NCI-H128 (cell line): ENCODE data around the gene CCSER2.

Experiments used
- DNase-seq: peaks from one replicate; lab custom pipeline; 2025; ENCODE audit not compliant: unreplicated experiment; lab: John Stamatoyannopoulos, UW

The CCSER2 gene

DNA sequence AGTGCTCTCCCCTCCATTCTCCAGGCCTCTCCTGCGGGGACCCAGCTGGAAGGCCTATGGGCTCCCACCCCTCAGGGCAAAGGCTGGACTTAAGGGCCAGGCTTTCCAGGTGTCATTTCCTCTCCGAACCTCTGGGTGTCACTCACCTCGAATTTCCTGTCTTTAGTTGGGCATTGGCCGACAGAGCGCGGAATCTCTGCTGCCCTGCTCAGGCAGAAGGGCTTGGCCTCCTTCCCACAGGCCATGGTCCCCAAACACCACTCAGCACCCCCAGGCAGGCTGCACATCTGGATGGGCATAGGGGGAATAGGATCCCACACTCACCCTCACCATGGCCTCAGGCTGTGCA lies 212.9 kb downstream of the CCSER2 start:
- DNase-seq: no peak

DNA sequence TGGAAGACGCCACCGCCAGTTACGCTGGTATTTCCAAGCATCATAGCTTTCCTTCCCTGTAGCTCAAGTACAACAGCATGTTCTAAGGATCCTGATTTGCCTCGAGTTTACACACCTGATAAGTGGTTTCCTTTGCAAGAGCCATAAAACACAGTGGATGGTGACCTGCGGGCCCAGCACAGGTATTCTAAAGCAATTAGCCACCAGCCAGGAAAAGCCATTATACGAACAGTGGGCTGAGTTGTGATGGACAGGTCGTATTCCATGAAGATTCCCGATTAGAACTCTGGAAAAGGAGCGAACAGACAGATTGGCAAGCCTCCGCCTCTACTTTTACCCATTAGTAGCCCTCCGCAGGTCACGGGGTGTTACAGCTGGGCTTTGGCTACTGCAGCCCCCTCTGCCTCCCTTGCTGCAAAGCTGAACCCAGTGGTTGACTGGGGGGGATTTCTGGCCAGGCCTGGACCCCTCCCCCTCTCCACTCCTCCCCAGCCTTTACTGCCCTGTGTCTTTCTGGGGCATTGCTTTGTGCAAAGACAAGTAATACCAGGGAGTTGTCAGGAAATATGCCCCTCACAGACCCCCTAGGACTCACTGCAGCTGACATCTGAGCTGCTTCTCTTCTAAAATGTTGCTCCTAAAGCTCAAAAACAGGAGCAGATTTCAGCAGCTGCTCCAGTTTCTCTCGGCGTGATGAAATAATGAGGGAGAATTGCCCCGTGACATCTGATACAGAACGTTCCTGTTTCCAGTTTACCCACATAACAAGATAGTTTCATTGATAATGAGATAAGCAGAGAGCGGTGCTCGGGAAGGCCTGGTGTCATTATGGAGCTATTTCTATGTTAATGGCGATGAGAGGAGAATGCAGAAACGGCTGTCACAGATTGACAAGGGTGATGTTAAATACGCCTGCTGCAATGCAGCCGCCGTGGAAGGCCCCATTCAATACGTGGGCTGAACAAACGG lies 214.4 kb downstream of the CCSER2 start:
- DNase-seq: no peak

DNA sequence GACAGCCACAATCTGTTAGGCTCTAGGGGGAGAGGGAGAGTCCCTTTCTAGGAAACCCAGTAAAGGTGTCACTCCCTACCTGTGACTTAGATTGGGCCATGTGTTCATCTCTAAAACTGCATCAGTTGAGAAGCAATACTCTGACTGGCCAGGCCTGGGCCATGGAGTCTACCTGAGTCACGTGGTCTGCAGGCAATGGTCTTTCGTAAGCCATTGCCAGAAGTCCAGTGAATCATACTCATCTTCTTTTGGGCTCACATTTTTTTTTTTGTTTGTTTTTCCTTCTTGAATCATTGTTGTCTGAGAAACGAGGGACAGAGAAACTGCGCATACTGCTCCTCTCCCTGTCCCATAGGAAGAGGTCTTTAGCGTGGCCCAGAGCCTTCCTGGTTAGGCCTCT lies 215.6 kb downstream of the CCSER2 start:
- no peak for DNase-seq

DNA sequence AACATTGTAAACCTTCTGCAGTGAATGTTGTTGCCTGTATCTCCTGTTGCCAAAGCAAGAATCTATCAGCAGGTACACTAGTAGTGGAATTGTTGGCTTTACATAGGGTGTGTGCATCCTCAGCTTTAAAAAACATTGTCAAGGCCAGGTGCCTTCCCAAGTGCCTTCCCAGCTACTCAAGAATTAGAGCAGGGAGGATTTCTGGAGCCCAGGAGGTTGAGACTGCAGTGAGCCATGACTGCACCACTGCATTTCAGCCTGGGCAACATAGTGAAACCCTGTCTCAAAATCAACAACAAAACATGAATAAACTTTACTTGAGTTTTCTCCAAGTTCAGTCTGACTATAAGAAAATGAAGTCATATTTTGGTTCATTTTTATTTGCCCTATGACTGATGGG lies 217.3 kb downstream of the CCSER2 start:
- DNase-seq: no peak

DNA sequence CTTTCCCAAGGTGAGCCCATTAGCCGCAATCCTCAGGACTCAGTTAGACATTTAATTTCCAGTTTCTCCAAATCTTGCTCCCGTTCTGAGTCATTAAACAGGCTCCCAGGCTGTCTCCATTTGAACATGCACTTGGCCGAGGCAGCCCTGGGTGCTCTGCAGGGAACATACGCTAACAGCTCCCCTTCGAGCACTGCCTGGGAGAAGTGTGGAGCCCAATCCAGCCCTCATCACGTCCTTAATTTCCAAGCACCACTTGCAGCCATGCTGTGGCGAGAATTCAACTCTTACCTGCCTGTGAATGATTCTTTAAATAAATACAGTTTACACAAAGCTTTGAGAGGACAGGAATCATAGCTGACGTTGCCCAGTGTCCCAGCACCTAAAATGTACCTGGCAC lies 218.2 kb downstream of the CCSER2 start:
- DNase-seq: no peak

DNA sequence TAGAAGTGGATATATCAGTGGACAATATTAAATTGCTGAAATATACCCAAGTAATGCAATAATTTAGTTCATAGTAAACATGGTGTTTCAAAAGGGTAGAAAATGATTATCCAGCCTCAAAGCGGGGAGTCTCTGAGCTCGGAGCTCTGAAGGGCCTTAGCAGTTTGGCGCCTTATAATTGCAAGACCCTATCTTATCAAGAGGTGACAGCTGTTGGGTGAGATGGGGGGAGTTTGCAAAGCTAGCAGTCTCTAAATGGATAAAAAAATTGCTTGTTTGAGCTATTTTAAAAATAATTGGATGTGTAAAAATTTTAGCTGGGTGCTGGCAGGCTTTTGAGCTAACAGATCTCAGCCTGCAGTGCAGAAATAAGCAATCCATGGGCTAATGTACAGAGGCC lies 219.2 kb downstream of the CCSER2 start:
- no peak for DNase-seq

DNA sequence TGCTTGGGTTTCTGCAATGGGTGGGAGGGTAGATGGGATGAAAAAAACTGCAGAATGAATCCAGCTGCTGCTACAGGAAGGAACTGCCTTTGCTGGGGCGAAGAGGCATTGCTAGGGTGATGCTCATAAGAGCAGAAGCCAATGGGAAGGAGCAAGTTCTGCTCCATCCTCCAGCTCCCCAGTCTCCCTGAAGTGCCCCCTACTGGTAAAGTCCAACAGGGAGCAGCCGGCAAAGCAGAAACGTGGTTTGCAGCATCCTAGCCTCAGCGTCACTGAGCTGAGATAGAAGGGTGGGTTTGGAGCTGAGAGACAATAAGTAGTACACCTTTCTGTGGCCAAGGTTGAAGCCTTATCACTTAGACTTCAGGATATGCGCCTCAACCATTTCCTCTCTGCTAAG lies 220.5 kb downstream of the CCSER2 start:
- no peak for DNase-seq

DNA sequence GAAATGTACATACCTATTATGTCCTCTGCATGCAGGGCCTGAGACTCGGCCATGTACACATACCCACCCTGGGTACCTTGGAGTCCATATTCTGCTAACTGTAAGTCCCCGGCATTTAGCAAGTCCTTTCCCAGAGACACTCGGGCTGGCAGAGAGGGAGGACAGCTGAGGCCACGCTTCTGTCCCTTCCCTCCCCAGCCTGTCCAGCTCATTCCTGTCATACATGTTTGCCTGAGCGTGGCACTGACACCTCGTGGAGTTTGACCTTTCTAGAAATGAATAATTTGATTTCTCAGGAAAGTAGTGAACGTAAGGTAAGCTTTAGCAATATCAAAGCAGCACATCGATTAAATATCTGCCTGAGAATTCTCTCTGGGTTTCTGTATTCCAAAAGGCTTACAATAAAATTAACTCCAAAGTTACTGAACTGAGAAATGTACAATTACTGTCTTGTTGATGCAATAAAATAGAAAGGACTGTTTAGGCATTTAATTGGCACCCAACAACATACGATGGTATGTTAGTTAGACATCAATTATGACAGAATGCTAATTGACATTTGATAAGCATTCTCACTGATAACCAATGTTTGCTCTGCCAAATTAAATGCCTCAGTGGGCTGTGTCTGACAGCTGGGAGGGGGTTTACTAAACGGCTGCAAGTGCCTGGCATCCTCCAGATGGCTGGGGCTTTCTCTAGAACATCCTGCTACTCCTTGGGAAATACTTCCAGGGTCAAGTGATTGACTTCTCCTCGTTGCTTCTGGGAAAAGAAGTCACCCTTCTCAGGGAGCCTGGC lies 221.2 kb downstream of the CCSER2 start:
- DNase-seq: no peak

DNA sequence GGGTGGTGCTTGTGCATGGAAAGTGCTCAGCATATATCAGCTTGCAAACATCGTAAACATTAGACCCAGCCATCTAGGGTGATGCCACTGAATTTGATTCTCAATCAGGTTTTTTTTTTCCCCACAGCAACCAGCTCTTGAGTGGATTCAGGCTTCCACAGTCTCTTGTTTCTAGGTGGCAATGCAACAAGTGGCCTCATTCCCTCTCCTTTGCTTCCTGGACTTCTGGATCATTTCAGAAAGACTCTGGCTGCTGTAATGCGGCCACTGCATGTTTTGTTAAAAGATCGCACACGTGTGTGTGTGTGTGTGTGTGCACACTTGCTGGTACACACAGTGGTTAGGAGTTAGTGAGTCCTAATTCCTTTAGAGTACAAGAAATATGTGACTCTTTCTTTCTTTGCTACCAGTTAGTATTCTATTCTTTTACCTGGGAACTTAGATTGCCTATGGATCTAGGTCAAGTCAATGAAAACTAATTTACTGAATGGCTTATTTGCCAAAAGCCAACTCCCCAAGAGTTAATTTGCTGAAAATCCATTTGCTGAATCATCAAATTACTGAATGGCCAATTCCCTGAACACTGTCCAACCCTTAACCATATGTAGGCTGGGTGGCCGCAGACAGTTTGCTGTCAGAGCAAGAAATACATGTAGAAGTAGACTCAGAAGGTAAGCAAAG lies 222.5 kb downstream of the CCSER2 start:
- no peak for DNase-seq

DNA sequence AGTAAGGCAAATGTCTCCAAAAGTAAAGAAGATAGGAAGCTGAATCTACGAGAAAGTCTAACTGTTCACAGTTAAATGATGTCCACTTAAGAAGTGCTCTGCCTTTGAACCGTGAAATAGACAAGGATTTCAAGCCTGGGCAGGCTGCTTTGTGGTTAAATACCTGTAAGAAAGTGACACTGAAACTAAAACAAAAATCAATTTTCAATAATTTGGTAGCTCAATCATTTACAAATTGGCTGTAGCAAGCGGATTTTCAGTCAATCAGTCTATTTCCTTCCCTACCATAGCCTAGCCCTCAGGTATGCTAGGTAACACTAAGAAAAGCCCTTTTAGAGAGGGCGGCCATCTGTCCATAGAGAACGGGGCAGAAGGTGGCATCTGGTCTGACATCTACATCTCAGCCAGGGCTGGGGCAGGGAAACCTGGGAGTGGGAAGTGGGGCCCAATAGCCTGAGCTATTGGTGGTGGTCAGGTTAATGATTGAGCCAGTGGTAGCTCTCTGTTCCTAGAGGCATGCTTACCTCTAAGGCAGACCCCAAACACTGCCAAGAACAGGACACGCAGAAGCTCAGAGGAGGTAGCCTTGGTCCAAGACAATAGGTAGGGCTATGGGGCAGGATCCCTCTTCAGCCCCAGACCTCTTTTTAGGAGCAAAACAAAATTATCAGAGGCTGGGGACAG lies 223.2 kb downstream of the CCSER2 start:
- no peak for DNase-seq

DNA sequence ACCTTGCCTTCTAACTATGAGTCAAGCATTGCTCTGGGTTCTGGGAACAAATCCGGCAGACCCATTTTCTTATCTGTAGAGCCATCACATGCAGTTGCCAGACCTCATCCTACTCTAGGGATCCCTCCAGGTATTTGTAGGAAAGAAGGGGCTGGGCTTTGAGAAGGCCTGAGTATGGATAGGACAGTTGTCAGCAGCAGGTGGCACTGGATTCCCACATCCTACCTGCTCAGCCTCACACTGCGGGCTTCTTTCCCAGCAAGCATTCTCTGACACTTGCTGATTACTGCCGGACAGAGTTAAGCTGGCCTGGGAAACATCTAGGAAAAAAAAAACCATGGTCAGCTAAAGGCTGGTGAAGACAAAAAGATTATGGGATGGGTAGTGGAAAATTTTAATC lies 224.1 kb downstream of the CCSER2 start:
- DNase-seq: no peak

DNA sequence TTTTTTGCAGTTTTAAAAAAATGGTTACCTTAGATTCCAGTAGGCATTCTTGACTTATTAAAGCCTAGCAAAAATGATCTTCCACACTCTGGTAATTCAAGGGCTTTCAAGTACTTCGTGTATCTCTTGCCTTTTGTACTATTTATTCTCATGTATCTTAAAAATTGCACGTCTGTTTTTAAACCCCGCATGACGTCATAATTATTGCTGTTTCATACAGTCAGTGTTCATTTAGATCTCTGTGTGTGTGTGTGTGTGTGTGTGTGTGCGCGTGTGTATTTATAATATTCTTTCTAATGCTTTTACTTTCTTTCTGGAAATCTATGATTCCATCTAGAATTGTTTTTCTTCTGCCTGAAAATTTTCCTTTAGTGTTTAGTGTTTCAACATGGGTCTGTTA lies 234.2 kb downstream of the CCSER2 start:
- DNase-seq: no peak

DNA sequence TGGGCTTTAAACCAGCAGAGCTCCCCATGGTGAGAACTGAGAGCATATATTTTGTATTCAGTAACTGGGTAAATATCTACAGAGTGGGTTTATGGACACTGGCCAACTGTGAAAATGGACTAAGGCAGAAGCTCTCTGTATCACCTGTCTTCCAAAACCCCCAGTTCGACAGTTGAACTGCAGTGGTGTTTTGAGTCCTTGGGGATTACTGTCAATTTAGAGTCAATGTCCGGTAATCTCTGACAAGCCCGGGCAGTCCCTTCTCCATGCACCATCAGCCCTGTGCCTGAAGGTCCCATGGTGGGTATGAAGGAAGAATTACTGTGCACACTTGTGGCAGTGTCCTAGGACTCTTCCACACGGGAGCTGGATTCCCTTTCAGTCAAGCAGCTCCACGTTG lies 235.0 kb downstream of the CCSER2 start:
- no peak for DNase-seq

DNA sequence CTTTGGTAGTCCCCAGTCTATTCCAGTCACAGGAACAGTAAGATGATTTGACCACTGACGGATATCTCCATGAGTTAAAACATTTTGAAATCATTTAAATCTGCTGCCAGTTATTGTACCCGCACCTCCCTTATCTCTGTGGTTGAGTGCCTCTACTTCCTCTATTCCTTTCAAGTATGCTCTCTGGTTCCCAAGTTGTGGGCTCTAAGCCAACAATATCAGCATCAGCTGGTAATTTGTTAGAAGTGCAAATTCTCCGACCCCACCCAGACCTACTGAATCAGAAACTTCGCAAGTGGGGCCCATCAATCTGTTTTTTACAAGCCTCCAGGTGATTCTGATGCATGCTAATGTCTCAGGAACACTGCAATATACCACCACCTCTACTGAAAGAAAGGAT lies 235.5 kb downstream of the CCSER2 start:
- DNase-seq: no peak

DNA sequence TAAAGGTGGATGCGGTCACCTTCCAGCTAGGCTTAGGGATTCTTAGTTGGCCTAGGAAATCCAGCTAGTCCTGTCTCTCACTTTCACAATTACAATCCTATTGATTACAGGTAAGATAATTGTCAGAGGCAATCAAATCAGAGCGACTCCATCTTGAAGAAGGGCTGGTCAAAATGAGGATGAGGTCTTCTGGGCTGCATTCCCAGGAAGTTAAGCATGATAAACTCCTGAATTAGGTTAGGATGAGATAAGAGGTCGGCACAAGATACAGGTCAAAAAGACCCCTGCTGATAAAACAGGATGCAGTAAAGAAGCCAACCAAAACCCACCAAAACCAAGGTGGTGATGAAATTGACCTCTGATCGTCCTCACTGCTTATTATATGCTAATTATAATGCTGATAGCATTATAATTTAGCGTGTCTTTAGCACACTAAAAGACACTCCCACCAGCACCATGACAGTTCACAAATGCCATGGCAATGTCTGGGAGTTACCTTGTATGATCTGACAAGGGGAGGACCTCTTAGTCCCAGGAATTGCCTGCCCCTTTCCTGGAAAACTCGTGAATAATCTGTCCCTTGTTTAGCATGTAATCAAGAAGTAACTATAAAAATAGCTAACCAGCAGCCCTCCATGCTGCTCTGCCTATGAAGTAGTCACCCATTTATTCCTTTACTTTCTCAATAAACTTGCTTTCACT lies 237.6 kb downstream of the CCSER2 start:
- no peak for DNase-seq

DNA sequence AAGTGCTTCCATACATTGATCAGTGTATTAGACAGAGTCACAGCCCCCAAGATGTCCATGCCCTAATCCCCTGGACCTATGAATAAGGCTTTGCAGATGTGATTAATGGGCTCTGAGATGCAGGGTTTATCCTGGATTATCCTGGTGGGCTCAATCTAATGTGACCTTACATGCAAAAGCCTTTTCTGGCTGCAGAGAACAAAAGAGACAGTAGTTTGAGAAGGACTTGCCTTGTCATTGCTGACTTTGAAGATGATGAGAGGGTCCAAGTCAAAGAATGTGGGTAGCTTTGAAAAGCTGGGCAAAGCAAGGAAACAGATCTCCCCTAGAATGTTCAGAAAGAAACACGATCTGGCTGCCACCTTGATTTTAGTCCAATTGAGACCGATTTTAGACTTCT lies 238.7 kb downstream of the CCSER2 start:
- DNase-seq: no peak
